ENCODE data around the gene LRRC32. TPM values are rescaled to one million over a fixed set of nuclear protein-coding genes. Genes with fewer than 3 reads are reported as not detected.

Gene LRRC32
- total RNA-seq, 1 donor from 2014 or later = 0.39 TPM

- Mint-ChIP-seq H3K27ac (ENCODE audit: unreplicated experiment) (no peak overlapping the region), H3K9me3 (ENCODE audit: unreplicated experiment) (peaks cover 2% of the 10 kb centered on the region), H3K27me3 (ENCODE audit: unreplicated experiment) (peaks cover 6% of the 10 kb centered on the region), H3K4me3 (ENCODE audit: unreplicated experiment) (no peak overlapping the region), H3K36me3 (ENCODE audit: unreplicated experiment) (no peaks in the 10 kb centered on the region), H3K4me1 (ENCODE audit: low read depth, unreplicated experiment) (peaks cover 7% of the 10 kb centered on the region)
- no peak for DNase-seq
- no peak for TF ChIP-seq CTCF (IDR thresholded peaks at IDR 0.05; ENCODE audit: partially characterized antibody, unreplicated experiment)
Measured at GRCh38 chr11:76691655-76692054, 21.1 kb upstream of the LRRC32 start.

- H3K27me3 Mint-ChIP-seq (ENCODE audit: unreplicated experiment) = peaks cover 6% of the 10 kb centered on the region
- peaks cover 2% of the 10 kb centered on the region for H3K9me3 Mint-ChIP-seq (ENCODE audit: unreplicated experiment)
Measured at GRCh38 chr11:76690736-76691135, 20.2 kb upstream of the LRRC32 start.

GRCh38 chr11:76689313-76690260, 19.0 kb upstream of the LRRC32 start:
- peaks cover 13% of the 10 kb centered on the region for H3K27me3 Mint-ChIP-seq (ENCODE audit: unreplicated experiment)
- no peak overlapping the region for H3K4me3 Mint-ChIP-seq (ENCODE audit: unreplicated experiment)
- no peak overlapping the region for H3K27ac Mint-ChIP-seq (ENCODE audit: unreplicated experiment)
- DNase-seq = no peak
- H3K9me3 Mint-ChIP-seq (ENCODE audit: unreplicated experiment) = peaks cover 4% of the 10 kb centered on the region
- H3K36me3 Mint-ChIP-seq (ENCODE audit: unreplicated experiment) = no peaks in the 10 kb centered on the region
- no peak for TF ChIP-seq CTCF (IDR thresholded peaks at IDR 0.05; ENCODE audit: partially characterized antibody, unreplicated experiment)
- H3K4me1 Mint-ChIP-seq (ENCODE audit: low read depth, unreplicated experiment) = peaks cover 7% of the 10 kb centered on the region

More at GRCh38 chr11:76690736-76691135, 20.2 kb upstream of the LRRC32 start:
- no peak overlapping the region for H3K4me3 Mint-ChIP-seq (ENCODE audit: unreplicated experiment)
- TF ChIP-seq CTCF (IDR thresholded peaks at IDR 0.05; ENCODE audit: partially characterized antibody, unreplicated experiment) = no peak
- DNase-seq = no peak
- peaks cover 7% of the 10 kb centered on the region for H3K4me1 Mint-ChIP-seq (ENCODE audit: low read depth, unreplicated experiment)
- no peak overlapping the region for H3K27ac Mint-ChIP-seq (ENCODE audit: unreplicated experiment)
- H3K36me3 Mint-ChIP-seq (ENCODE audit: unreplicated experiment) = no peaks in the 10 kb centered on the region

- no peak for TF ChIP-seq CTCF (IDR thresholded peaks at IDR 0.05; ENCODE audit: partially characterized antibody, unreplicated experiment)
- peaks cover 15% of the 10 kb centered on the region for H3K27me3 Mint-ChIP-seq (ENCODE audit: unreplicated experiment)
Measured at GRCh38 chr11:76688146-76688545, 17.6 kb upstream of the LRRC32 start.

More at GRCh38 chr11:76688146-76688545, 17.6 kb upstream of the LRRC32 start:
- no peak for DNase-seq
- Mint-ChIP-seq H3K36me3 (ENCODE audit: unreplicated experiment) (no peaks in the 10 kb centered on the region), H3K27ac (ENCODE audit: unreplicated experiment) (no peak overlapping the region), H3K9me3 (ENCODE audit: unreplicated experiment) (peaks cover 6% of the 10 kb centered on the region), H3K4me1 (ENCODE audit: low read depth, unreplicated experiment) (peaks cover 7% of the 10 kb centered on the region), H3K4me3 (ENCODE audit: unreplicated experiment) (no peak overlapping the region)
